ENCODE results near the gene AOPEP. TPM values are rescaled to one million over a fixed set of nuclear protein-coding genes. Genes with fewer than 3 reads are reported as not detected.

The AOPEP gene
- total and polyA plus RNA-seq, 2 of the 13 experiments (the other 11 are each of a cell fraction or from before 2014, with no cell fraction given), result 22.2 to 41.6 TPM

- Histone ChIP-seq H3K4me3 (replicated peaks in 1 of 3; ENCODE audit: insufficient read depth in 1 of 3, low read depth in 2 of 3, low read length in 3 of 3) (no peak overlapping the region), H3K9ac (ENCODE audit: insufficient read depth, low read depth, low read length) (no peak overlapping the region), H3K9me3 (ENCODE audit: low read length) (no peaks in the 10 kb centered on the region), H3K79me2 (ENCODE audit: insufficient read depth, low read length) (peaks cover 4% of the 10 kb centered on the region), H3K4me2 (ENCODE audit: low read depth, low read length) (no peak overlapping the region), H3K36me3 (replicated peaks in 1 of 2; ENCODE audit: control insufficient read depth in 1 of 2, insufficient read depth in 2 of 2, low read length in 2 of 2) (no peaks in the 10 kb centered on the region), H3K27ac (ENCODE audit: extremely low read length, insufficient read depth, low read length) (no peak overlapping the region), H3K4me1 (ENCODE audit: insufficient read depth, low read length) (peaks cover 86% of the 10 kb centered on the region), H4K20me1 (ENCODE audit: insufficient read depth, low read length) (no peaks in the 10 kb centered on the region), H2AFZ (ENCODE audit: low read length) (no peak overlapping the region), H3K27me3 (ENCODE audit: control insufficient read depth in 1 of 2, insufficient read depth in 2 of 2, low read length in 2 of 2) (no peaks in the 10 kb centered on the region)
- ATAC-seq (no peak), FAIRE-seq (no peak), DNase-seq (ENCODE audit: low spot score) (no peak)
- TF ChIP-seq ZSCAN22 (CRISPR knock-in tag; IDR thresholded peaks at IDR 0.05) (no peak), BCL6 (CRISPR knock-in tag; IDR thresholded peaks at IDR 0.05) (0 out of 2 replicates have a peak, but pooled peaks have one; percentile 28), ZNF644 (CRISPR knock-in tag; IDR thresholded peaks at IDR 0.05; ENCODE audit: low read depth) (no peak), ARHGAP35 (CRISPR knock-in tag; IDR thresholded peaks at IDR 0.05; ENCODE audit: borderline replicate concordance) (no peak), HCFC1 (IDR thresholded peaks at IDR 0.05; ENCODE audit: low read depth, low read length) (no peak), ZNF431 (CRISPR knock-in tag; IDR thresholded peaks at IDR 0.05; ENCODE audit: borderline replicate concordance, low read depth) (no peak)
- WGBS (ENCODE audit: low lambda C conversion rate), result 94% methylated on average over 2 of the region's 2 CpGs
- no TSS peak for BruUV-seq (replicated peaks)
- intact Hi-C loops (cut with micrococcal nuclease; ENCODE audit: unreplicated experiment), result loop anchor here (10.0 kb wide), 1 partner anchor 121 kb away; no protein-coding TSS in a partner anchor
- POLR2A ChIA-PET, result interaction anchor here (0.5 kb wide), 1 partner anchor 11 kb away, joined by 3 read pairs; no protein-coding TSS in a partner anchor
- CTCF ChIA-PET (ENCODE audit: low intra/inter-chr PET ratio, low total read pairs), result no interaction called here
- in situ Hi-C loops (cut with HindIII; ENCODE audit: extremely low pct_ligation_motif_present, low pct_unique_long_range_greater_than_20kb), result no loop called here
Observed at GRCh38 chr9:94905606-94906005, 179.1 kb downstream of the AOPEP start.

- H3K9ac ChIP-seq (ENCODE audit: insufficient read depth, low read depth, low read length), result no peak overlapping the region
- in situ Hi-C loops (cut with HindIII; ENCODE audit: extremely low pct_ligation_motif_present, low pct_unique_long_range_greater_than_20kb) (no loop called here), intact Hi-C loops (cut with micrococcal nuclease; ENCODE audit: unreplicated experiment) (loop anchor here (10.0 kb wide), 1 partner anchor 121 kb away; no protein-coding TSS in a partner anchor)
- H3K27me3 ChIP-seq (ENCODE audit: control insufficient read depth in 1 of 2, insufficient read depth in 2 of 2, low read length in 2 of 2), result no peaks in the 10 kb centered on the region
- peaks cover 86% of the 10 kb centered on the region for H3K4me1 ChIP-seq (ENCODE audit: insufficient read depth, low read length)
- BruUV-seq (replicated peaks), result no TSS peak
- DNase-seq (ENCODE audit: low spot score) (no peak), FAIRE-seq (no peak), ATAC-seq (no peak)
- H3K27ac ChIP-seq (ENCODE audit: extremely low read length, insufficient read depth, low read length), result no peak overlapping the region
- peaks cover 4% of the 10 kb centered on the region for H3K79me2 ChIP-seq (ENCODE audit: insufficient read depth, low read length)
- no peak overlapping the region for H2AFZ ChIP-seq (ENCODE audit: low read length)
- CTCF ChIA-PET (ENCODE audit: low intra/inter-chr PET ratio, low total read pairs), result no interaction called here
- TF ChIP-seq ZNF782 (CRISPR knock-in tag; IDR thresholded peaks at IDR 0.05; ENCODE audit: borderline replicate concordance) (no peak), FLYWCH1 (CRISPR knock-in tag; IDR thresholded peaks at IDR 0.05) (no peak), EZH2 (conservative IDR thresholded peaks at IDR 0.05; ENCODE audit: low read depth, low read length) (no peak), RXRA (CRISPR knock-in tag; IDR thresholded peaks at IDR 0.05) (no peak), ZFP41 (CRISPR knock-in tag; IDR thresholded peaks at IDR 0.05; ENCODE audit: borderline replicate concordance) (no peak), CBFB (CRISPR knock-in tag; IDR thresholded peaks at IDR 0.05) (no peak), HES4 (CRISPR knock-in tag; IDR thresholded peaks at IDR 0.05; ENCODE audit: borderline replicate concordance) (no peak), MLXIP (CRISPR knock-in tag; IDR thresholded peaks at IDR 0.05; ENCODE audit: borderline replicate concordance) (no peak), ZNF101 (CRISPR knock-in tag; IDR thresholded peaks at IDR 0.05; ENCODE audit: borderline replicate concordance, low read depth) (no peak)
- H3K4me2 ChIP-seq (ENCODE audit: low read depth, low read length), result no peak overlapping the region
- POLR2A ChIA-PET, result interaction anchor here (0.5 to 1.4 kb wide), 2 partner anchors 11 to 52 kb away, joined by 3 read pairs; no protein-coding TSS in a partner anchor
- no peaks in the 10 kb centered on the region for H4K20me1 ChIP-seq (ENCODE audit: insufficient read depth, low read length)
- H3K36me3 ChIP-seq (replicated peaks in 1 of 2; ENCODE audit: control insufficient read depth in 1 of 2, insufficient read depth in 2 of 2, low read length in 2 of 2), result no peaks in the 10 kb centered on the region
- 96% methylated on average over 6 of the region's 6 CpGs for WGBS (ENCODE audit: low lambda C conversion rate)
- no peaks in the 10 kb centered on the region for H3K9me3 ChIP-seq (ENCODE audit: low read length)
- no peak overlapping the region for H3K4me3 ChIP-seq (replicated peaks in 1 of 3; ENCODE audit: insufficient read depth in 1 of 3, low read depth in 2 of 3, low read length in 3 of 3)
Observed at GRCh38 chr9:94906181-94906580, 179.7 kb downstream of the AOPEP start.
